HUDEP-2 (cell line): ENCODE results near the gene PROCA1.
"Not testable (repeated sequence)": the region's sequence is repeated elsewhere in the genome, so short reads cannot be mapped to it uniquely, and the experiment has no call there.

Experiments
- DNase-seq, 76 experiments: peaks; one replicate each; lab custom pipeline; 2025; ENCODE audit not compliant: unreplicated experiment in 76 of 76; lab: John Stamatoyannopoulos, UW

The PROCA1 gene

DNA sequence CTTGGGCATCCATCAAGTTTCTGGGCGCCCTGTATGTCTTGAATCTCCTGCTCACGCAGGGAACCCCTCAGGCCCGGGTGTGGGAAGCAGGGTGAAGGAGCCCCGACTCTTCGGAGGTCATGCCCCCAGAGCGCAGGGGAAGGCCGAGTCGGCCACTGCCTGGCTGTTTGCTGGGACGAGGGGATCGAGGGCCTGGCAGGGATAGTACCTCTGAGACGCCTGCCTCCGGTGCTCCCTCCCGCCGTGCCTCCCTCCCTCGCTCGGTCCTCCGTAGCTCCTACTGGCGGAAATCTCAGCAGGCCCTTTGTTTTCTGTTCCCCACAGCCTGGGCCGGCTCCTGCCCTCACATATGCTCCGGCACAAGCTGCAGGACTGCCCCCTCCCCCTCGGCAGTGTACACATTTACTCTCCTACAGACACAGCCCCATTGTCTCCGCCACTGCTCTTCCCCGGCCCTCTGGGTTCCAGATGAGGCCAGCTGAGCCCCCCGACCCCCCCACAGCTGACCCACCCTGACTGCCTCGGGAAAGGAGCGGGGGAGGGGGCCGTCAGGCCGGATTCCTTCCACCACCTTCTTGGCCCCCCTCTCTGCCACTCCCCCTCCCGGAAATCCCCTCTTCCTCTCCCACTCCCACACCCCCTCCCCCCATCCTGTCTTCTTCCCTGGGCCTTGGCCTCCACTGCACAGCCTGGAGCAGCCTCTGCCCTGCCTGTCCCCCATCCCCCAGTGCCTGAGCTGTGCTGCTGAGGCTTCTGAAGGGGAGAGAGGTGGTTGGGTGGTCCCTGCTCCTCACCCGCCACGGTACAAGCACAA lies 33.5 kb upstream of the PROCA1 start:
- peak in 4 of 76 experiments; percentile 12 to 42 (median 17) for DNase-seq

GRCh38 chr17:28744104-28744971 lies 32.6 kb upstream of the PROCA1 start:
- peak in 26 of 76 experiments; percentile 2 to 60 (median 24) for DNase-seq

- DNase-seq = peak in 67 of 76 experiments; percentile 24 to 85 (median 67)
Measured at GRCh38 chr17:28743243-28744103, 31.8 kb upstream of the PROCA1 start, which contains the start of gene TRAF4. TSS of gene TRAF4 (plus strand) at chr17:28744011. CDS start at chr17:28744113, 102 bp downstream.

GRCh38 chr17:28741358-28742349 lies 30.0 kb upstream of the PROCA1 start:
- DNase-seq = peak in 64 of 76 experiments; percentile 22 to 84 (median 56)

GRCh38 chr17:28740406-28741357 lies 29.0 kb upstream of the PROCA1 start:
- no peak for DNase-seq

- DNase-seq = no peak
Measured at GRCh38 chr17:28738680-28739384, 27.1 kb upstream of the PROCA1 start.

DNA sequence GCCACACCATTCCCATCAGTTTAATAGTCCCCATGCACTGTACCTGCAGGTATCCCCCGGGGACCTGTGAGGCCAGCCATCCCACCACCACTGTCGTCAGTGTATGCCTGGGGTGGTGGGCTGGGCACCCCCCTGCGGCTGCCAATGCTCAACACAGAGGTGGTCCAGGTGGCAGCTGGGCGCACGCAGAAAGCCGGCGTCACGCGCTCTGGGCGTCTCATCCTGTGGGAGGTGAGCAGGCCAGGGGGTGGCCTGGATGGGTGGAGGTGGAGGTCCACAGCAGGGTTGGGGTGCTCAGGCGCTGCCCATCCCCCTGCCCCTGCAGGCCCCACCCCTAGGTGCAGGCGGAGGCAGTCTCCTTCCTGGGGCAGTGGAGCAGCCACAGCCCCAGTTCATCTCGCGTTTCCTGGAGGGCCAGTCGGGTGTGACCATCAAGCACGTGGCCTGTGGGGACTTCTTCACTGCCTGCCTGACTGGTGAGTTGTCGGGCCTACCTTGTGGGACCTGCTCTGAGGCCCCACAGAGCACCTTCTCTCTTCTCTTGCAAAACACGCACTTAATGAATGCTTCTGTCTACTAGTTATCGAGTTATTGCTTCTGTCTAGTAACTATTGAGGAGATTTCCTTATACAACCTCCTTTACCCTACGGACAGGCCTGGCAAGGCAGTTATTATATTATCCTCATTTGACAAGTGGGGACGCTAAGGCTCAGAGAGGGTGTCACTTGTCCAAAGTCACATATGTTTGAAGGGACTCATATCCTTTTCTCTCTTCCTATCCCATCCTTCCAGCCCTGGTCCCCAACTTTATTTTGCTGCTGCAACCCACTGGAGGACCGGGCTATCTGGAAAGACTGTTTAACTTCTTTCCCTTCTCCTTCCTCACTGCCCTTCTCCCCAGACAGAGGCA lies 26.3 kb upstream of the PROCA1 start:
- DNase-seq = peak in 21 of 76 experiments; percentile 5 to 49 (median 29)

- no peak for DNase-seq
Measured at GRCh38 chr17:28737316-28737715, 25.6 kb upstream of the PROCA1 start.

DNA sequence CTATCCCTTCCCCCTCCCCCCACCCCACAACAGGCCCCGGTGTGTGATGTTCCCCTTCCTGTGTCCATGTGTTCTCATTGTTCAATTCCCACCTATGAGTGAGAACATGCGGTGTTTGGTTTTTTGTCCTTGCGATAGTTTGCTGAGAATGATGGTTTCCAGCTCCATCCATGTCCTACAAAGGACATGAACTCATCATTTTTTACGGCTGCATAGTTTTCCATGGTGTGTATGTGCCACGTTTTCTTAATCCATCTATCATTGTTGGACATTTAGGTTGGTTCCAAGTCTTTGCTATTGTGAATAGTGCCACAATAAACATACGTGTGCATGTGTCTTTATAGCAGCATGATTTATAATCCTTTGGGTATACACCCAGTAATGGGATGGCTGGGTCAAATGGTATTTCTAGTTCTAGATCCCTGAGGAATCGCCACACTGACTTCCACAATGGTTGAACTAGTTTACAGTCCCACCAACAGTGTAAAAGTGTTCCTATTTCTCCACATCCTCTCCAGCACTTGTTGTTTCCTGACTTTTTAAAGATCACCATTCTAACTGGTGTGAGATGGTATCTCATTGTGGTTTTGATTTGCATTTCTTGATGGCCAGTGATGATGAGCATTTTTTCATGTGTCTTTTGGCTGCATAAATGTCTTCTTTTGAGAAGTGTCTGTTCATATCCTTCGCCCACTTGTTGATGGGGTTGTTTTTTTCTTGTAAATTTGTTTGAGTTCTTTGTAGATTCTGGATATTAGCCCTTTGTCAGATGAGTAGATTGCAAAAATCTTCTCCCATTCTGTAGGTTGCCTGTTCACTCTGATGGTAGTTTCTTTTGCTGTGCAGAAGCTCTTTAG lies 24.5 kb upstream of the PROCA1 start:
- DNase-seq = not testable (repeated sequence)

DNA sequence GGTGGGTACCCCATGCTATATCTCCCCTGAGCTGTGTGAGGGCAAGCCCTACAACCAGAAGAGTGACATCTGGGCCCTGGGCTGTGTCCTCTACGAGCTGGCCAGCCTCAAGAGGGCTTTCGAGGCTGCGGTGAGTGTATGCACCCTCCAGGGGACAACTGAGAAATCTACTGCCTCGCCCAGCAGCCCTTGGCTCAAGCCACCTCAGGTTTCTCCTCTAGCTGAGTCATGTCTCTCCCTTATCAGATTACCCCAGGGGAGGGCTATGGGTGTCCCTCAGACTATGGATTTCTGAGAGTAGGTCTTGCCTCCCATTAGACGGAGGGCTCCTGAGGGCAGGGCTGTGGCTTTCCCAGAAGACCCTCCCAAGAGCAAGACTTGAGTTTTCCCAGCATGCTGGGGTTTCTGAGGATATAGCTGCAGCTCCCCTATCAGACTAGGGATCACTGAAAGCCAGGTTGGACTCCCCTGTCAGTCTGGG lies 23.6 kb upstream of the PROCA1 start:
- DNase-seq = peak in 71 of 76 experiments; percentile 25 to 84 (median 60)

- no peak for DNase-seq
Measured at GRCh38 chr17:28734712-28735241, 23.1 kb upstream of the PROCA1 start.

DNA sequence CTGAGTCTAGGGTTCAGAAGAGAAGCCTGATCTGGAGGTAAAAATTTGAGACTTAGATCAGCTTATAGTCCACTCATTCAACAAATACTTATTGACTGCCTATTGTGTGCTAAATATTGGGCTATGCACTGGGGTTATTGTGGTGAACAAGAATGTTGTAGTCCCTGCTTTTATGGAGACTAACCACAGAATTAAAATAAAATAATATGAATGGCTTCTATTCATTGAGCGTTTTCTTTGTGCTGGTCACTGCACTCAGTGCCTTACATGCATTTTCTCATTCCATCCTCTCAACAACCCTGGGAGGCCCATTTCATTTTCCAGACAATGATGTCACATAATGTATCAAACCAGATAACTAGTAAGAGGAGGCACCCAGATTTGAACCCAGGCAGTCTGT lies 21.7 kb upstream of the PROCA1 start:
- DNase-seq = no peak

GRCh38 chr17:28729950-28730330 lies 18.3 kb upstream of the PROCA1 start:
- no peak for DNase-seq

GRCh38 chr17:28728364-28729200 lies 16.9 kb upstream of the PROCA1 start, which contains the start of gene NEK8:
TSS of gene NEK8 (plus strand) at chr17:28728788. CDS start at chr17:28728814, 26 bp downstream.
- DNase-seq = peak; percentile 17 to 97 (median 92)
